ENCODE measurements around the gene ABCA3.
"Not testable (repeated sequence)": the region's sequence is repeated elsewhere in the genome, so short reads cannot be mapped to it uniquely, and the experiment has no call there.

DNA sequence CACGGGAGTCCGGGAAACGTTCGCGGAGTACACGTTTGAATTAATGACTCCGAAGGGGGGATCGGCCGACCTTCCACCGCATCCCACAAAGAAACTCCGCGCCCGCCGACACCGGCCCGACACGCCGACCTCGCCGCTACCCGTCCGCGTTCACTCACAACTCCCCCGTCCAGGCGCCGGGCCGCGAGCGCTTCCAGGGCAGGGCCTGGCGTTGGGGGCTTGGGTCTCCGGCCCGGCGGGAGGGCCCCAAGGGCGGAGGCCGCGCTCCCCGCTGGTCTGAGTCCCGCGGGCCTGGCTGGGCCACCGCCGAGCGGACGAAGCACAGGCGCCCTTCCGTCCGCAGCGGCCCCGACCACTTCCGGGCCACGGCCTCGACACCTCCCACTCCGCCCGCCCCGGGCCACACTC is 73.0 kb downstream of the ABCA3 start:
- TF ChIP-seq CTCF, POLR2A (IDR thresholded peaks at IDR 0.05): not testable (repeated sequence)

Data from tibial nerve (tissue), 3 donors.